Right hindlimb (tissue), 1 donor: ENCODE data around the gene C5orf24.
"Not testable (repeated sequence)": the region's sequence is repeated elsewhere in the genome, so short reads cannot be mapped to it uniquely, and the experiment has no call there.

ENCODE experiments used
- DNase-seq: peaks from one replicate; pipeline ENCODE4 v3.0.0-alpha.2; 2018

Gene C5orf24

GRCh38 chr5:134845852-134846640, at the start of gene C5orf24:
C5orf24 (plus strand) TSS chr5:134845968; CDS start chr5:134854901, 8,933 bp downstream.
- peak; percentile 97 for DNase-seq

DNA sequence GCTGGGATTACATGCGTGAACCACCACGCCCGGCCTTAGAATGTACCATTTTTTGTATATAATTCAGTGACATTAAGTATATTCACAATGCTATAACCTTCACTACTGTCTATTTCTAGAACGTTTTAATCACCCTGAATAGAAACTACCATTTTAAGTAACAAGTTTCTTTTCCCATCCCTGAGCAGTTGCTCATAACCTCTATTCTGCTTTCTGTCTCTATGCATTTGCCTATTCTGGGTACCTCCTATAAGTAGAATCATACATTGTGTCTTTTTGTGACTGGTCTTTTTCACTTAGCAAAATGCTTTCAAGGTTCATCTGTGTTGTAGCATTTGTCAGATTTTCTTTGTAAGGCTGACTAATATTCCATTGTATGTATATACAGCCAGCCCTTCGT, 47.3 kb upstream of the C5orf24 start:
- DNase-seq: no peak

- DNase-seq: no peak
These were observed 41.9 kb upstream of the C5orf24 start for GRCh38 chr5:134803821-134804220.

GRCh38 chr5:134813407-134813806, 32.4 kb upstream of the C5orf24 start:
- DNase-seq: no peak

- DNase-seq: no peak
These were observed 31.9 kb upstream of the C5orf24 start for GRCh38 chr5:134813827-134814226.

DNA sequence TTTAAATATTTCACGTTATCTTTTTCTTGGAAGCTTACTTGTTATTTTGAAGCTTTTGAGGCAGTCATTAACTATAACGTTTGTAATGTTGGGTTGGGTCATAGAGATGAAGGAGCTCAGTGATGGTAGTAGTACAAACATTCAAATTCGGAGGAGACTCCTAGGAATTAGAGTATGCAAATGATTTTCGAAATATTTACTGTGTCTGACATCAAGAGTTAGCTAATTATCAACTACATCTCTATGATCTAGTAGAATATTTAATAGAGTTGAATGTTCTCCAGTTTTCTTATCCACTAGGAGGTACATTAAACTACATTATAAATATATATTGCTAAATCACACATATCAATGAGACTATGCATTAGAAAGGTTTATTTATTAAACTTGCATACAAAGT, 28.8 kb upstream of the C5orf24 start:
- DNase-seq: no peak

GRCh38 chr5:134818776-134819175, 27.0 kb upstream of the C5orf24 start:
- no peak for DNase-seq

GRCh38 chr5:134819407-134819963, 26.3 kb upstream of the C5orf24 start:
- no peak for DNase-seq

DNA sequence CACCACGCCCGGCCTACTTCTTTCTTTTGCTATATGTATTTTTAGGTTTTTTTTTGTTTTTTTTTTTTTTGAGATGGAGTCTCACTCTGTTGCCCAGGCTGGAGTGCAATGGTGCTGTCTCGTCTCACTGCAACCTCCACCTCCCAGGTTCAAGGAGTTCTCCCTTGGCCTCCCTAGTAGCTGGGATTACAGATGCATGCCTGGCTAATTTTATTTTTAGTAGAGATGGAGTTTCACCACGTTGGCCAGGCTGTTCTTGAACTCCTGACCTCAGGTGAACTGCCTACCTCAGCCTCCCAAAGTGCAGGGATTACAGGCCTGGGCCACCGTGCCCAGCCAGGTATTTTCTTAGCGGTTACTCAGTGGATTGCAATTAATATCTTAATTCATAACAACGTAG, 23.9 kb upstream of the C5orf24 start:
- DNase-seq: no peak

GRCh38 chr5:134824681-134825080, 21.1 kb upstream of the C5orf24 start:
- no peak for DNase-seq

GRCh38 chr5:134825212-134825611, 20.6 kb upstream of the C5orf24 start:
- no peak for DNase-seq

GRCh38 chr5:134833340-134834032, 12.3 kb upstream of the C5orf24 start:
- no peak for DNase-seq

DNA sequence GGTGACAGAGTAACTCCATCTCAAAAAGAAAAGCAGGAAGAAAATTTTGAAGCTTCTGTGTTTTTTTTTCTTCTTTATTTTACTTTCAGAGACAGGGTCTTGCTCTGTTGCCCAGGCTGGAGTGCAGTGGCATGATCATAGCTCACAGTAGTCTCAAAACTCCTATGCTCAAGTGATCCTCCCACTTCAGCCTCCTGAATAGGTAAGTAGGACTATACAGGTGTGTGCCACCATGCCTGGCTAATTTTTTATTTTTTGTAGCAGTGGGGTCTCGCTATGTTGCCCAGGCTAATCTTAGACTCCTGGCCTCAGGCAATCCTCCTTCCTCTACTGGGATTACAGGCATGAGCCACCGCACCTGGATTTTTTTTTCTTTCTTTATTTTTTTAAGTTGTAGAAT, 10.1 kb upstream of the C5orf24 start:
- no peak for DNase-seq

GRCh38 chr5:134837530-134838181, 8.1 kb upstream of the C5orf24 start:
- DNase-seq: no peak

- not testable (repeated sequence) for DNase-seq
These were observed 7.4 kb upstream of the C5orf24 start for GRCh38 chr5:134838361-134838760.

GRCh38 chr5:134840811-134841210, 5.0 kb upstream of the C5orf24 start:
- no peak for DNase-seq

- no peak for DNase-seq
These were observed 1.5 kb upstream of the C5orf24 start for GRCh38 chr5:134844252-134844651.

DNA sequence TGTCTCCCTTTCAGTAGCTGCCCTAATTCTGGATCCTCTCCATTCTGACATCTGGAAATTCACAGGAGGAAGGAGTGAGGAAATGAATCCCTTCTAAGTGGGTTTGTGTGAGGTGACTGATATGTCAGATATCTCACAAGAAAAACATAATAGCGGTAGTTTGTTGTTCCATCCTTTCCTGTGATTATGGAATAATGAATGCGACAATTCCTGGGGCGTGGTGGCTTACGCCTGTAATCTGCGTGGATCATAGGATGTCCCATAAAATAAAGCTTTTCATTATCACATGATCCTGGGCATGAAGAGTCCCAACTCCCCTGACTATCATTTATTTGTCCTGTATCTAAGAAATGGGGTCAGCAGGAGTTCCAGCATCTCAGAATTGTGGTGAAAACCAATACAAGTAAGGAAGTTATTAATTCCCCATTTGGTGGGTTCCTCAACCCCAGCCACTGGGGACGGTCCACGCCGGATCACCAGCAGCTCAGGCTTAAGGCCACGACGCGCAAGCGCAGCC, 375 bp upstream of the C5orf24 start:
- no peak for DNase-seq

- DNase-seq: peak; percentile 24
These were observed 833 bp downstream of the C5orf24 start for GRCh38 chr5:134846641-134846960.

DNA sequence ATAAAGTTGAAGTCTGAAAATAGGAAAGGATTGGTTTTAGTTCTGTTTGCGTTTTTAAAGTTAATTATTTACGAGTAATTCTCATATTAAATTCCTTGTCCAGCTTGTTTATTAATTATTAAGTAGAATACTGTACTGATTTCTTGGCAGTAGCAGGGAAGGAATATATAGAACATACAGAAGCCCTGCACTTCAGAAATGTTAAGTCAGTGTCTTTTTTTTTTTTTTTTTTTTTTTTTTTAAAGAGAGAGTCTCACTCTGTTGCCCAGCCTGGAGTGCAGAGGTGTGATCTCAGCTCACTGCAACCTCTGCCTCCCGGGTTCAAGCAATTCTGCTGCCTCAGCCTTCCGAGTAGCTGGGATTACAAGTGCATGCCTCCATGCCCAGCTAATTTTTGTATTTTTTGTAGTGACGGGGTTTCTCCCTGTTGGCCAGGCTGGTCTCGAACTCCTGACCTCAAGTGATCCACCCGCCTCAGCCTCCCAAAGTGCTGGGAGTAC, 3.7 kb downstream of the C5orf24 start:
- DNase-seq: not testable (repeated sequence)

DNA sequence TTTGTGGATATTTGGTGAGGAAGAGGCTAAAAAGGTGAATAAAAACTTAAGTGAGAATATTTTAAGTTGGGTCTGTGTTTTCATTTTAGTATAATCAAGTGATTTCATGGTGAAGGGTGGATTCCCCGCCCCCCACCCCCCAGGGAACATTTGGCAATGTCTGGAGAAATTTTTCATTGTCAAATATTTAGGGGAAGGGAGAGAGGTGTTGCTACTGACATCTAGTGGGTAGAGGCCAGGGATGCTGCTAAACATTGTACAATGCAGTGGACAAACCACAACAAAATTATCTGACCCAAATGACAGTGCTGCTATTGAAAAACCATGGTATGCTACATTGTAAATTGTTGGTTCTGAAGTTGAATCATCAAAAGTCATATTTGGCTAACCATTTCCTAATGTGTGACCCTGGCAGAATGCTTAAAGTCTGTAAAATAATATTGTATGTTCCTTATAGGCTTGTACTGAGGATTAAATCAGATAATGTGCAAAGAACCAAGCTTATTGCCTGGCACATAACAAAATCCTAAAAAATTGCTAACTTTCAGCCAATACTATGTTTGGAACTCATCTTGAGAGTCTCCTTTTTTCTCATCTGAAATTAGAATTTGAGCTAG, 5.6 kb downstream of the C5orf24 start:
- DNase-seq: peak; percentile 35

DNA sequence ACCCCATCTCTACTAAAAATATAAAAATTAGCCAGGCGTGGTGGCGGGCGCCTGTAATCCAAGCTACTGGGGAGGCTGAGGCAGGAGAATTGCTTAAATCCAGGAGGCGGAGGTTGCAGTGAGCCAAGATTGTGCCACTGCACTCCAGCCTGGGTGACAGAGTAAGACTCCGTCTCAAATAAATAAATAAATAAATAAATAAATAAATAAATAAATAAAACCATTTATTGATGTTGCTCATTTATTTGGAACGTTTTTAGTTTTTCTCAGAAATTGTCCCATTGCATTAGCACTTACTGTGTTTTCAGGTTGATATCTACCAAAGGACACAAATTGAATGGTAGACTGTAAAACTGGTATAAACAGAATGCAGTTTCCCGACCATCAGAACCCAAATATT, 10.7 kb downstream of the C5orf24 start:
- not testable (repeated sequence) for DNase-seq

DNA sequence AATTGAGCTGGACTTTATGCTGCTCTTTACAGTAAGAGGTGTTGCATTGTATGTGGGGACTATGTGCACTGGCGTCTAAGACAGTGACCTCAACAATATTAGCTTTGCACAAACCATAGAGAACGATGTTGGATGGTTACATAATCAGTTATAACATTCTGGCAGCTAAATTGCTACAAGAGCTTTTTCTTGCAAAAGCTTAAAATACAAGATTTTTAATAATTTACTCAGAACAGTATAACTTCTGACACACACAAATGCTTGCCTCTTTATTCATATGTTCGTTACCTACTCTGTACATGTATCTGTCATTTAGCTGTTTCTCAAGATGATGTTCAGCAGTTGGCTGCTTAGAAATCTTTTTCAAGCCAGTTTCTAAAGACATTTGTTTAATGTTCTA, 11.6 kb downstream of the C5orf24 start:
- no peak for DNase-seq
